ENCODE measurements around the gene TCERG1L.

DNA sequence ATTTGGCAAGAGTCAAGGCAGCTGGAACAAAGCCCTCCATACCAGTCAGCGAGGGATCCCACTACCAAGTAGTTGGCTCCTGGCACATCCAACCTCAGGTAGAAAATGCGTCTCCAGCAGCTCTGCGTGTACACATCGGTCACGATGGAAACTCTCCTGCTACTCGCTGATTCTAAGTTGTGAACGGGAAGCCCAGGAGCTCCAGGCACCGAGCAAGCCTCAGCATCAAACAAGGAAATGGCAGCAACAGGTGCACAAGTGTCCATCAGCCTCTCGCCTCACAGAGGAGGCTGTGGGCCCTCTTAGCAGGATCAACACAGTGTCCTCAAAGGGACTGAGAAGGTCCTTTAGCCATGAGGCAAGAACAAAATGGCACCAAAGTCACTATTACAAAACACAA is 127.0 kb downstream of the TCERG1L start:
- TF ChIP-seq, protein P1, sequence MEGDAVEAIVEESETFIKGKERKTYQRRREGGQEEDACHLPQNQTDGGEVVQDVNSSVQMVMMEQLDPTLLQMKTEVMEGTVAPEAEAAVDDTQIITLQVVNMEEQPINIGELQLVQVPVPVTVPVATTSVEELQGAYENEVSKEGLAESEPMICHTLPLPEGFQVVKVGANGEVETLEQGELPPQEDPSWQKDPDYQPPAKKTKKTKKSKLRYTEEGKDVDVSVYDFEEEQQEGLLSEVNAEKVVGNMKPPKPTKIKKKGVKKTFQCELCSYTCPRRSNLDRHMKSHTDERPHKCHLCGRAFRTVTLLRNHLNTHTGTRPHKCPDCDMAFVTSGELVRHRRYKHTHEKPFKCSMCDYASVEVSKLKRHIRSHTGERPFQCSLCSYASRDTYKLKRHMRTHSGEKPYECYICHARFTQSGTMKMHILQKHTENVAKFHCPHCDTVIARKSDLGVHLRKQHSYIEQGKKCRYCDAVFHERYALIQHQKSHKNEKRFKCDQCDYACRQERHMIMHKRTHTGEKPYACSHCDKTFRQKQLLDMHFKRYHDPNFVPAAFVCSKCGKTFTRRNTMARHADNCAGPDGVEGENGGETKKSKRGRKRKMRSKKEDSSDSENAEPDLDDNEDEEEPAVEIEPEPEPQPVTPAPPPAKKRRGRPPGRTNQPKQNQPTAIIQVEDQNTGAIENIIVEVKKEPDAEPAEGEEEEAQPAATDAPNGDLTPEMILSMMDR (IDR thresholded peaks at IDR 0.05) = no peak
- no peak for TF ChIP-seq POLR2AphosphoS5 (IDR thresholded peaks at IDR 0.05)

Data from gastroesophageal sphincter (tissue), 3 donors.